Measurements from ENCODE around the gene RFTN1.

- TF ChIP-seq CTCF (IDR thresholded peaks at IDR 0.05) = no peak
- TF ChIP-seq POLR2A (IDR thresholded peaks at IDR 0.05) = no peak
Observed at GRCh38 chr3:16477521-16477920, 36.0 kb downstream of the RFTN1 start.

All from heart left ventricle (tissue), 13 donors.